H1 (cell line): Measurements from ENCODE around the gene NEUROD6. TPM values are rescaled to one million over a fixed set of nuclear protein-coding genes. Genes with fewer than 3 reads are reported as not detected.

Experiments used
- CTCF ChIA-PET: fragments of 300-600 bp; sonication (Branson Sonifier 250); formaldehyde crosslinking; loops from one replicate; lab custom pipeline; 2021; ENCODE audit not compliant: partially characterized antibody; lab: Charles Lee
- POLR2A ChIA-PET: fragments of 300-600 bp; sonication (Branson Sonifier 250); formaldehyde crosslinking; loops from one replicate; lab custom pipeline; 2021; ENCODE audit warnings: inconsistent platforms; ENCODE audit not compliant: partially characterized antibody; lab: Charles Lee
- DNase-seq, 2 experiments: peaks; one replicate each; pipeline versions ENCODE4 v3.0.0 to v3.0.0-alpha.2; 2010 to 2022; ENCODE audit warnings: low spot score in 2 of 2, low read depth in 1 of 2, mixed read lengths in 1 of 2
- FAIRE-seq: peaks from 2 replicates; lab custom pipeline; 2011; peaks lifted over from hg19 to GRCh38; lab: Jason Lieb, UNC
- H2AFZ ChIP-seq: 2 replicates; pipeline ENCODE4 v1.8.1; 2012; ENCODE audit warnings: low read length, inconsistent platforms
- H2AK5ac ChIP-seq: 2 replicates; pipeline ENCODE4 v1.6.1; 2013; ENCODE audit warnings: low read depth, low read length
- H2BK120ac ChIP-seq: replicated peaks from 2 replicates; pipeline ENCODE3; 2013; ENCODE audit warnings: low read depth, low read length, inconsistent platforms
- H2BK12ac ChIP-seq: 2 replicates; pipeline ENCODE4 v1.6.1; 2013; ENCODE audit warnings: low read depth, low read length
- H2BK15ac ChIP-seq: 2 replicates; pipeline ENCODE4 v1.6.1; 2013; ENCODE audit warnings: low read length
- H2BK20ac ChIP-seq: 2 replicates; pipeline ENCODE4 v1.6.1; 2013; ENCODE audit warnings: low read length
- H2BK5ac ChIP-seq: 2 replicates; pipeline ENCODE4 v1.6.1; 2013; ENCODE audit warnings: low read depth, low read length
- H3K14ac ChIP-seq: 2 replicates; pipeline ENCODE4 v1.6.1; 2013; ENCODE audit warnings: inconsistent platforms; ENCODE audit not compliant: insufficient read length
- H3K18ac ChIP-seq: 2 replicates; pipeline ENCODE4 v1.6.1; 2013; ENCODE audit warnings: low read length; ENCODE audit errors: extremely low read depth
- H3K23ac ChIP-seq: 2 replicates; pipeline ENCODE4 v1.6.1; 2013; ENCODE audit warnings: inconsistent platforms; ENCODE audit not compliant: insufficient read length
- H3K23me2 ChIP-seq: 2 replicates; pipeline ENCODE4 v1.6.1; 2013; ENCODE audit warnings: low read depth, low read length
- H3K27ac ChIP-seq: 2 replicates; pipeline ENCODE4 v1.6.1; 2011; ENCODE audit warnings: low read depth, low read length, inconsistent platforms
- H3K27me3 ChIP-seq, 4 experiments: replicated peaks in 1 of 4; 1 replicate in 1 of 4; 2 replicates in 3 of 4; pipeline versions ENCODE4 v1.6.1 to v1.8.1; 2011 to 2013; ENCODE audit warnings: low read length in 3 of 4, mild to moderate bottlenecking in 3 of 4, inconsistent platforms in 2 of 4, mixed read lengths in 2 of 4, moderate library complexity in 1 of 4; ENCODE audit not compliant: control insufficient read depth in 3 of 4, insufficient read depth in 3 of 4; ENCODE audit errors: extremely low read depth in 1 of 4
- H3K36me3 ChIP-seq, 4 experiments: 2 replicates each; pipeline versions ENCODE4 v1.6.1 to v1.8.1; 2011 to 2013; ENCODE audit warnings: mild to moderate bottlenecking in 4 of 4, low read length in 3 of 4, moderate library complexity in 2 of 4, control low read depth in 1 of 4, inconsistent platforms in 1 of 4; ENCODE audit not compliant: insufficient read depth in 4 of 4, control insufficient read depth in 2 of 4
- H3K4ac ChIP-seq: replicated peaks from 2 replicates; pipeline ENCODE3; 2013; ENCODE audit warnings: low read length, low read depth, mixed read lengths, inconsistent platforms; ENCODE audit not compliant: insufficient read length
- H3K4me1 ChIP-seq, 4 experiments: replicated peaks in 1 of 4; 1 replicate in 1 of 4; 2 replicates in 3 of 4; pipeline versions ENCODE4 v1.6.1 to v1.8.1; 2011 to 2013; ENCODE audit warnings: low read length in 3 of 4, inconsistent platforms in 2 of 4, mixed read lengths in 1 of 4; ENCODE audit not compliant: insufficient read depth in 4 of 4, control insufficient read depth in 3 of 4
- H3K4me2 ChIP-seq, 2 experiments: 2 replicates each; pipeline versions ENCODE4 v1.6.1 to v1.8.1; 2011 to 2013; ENCODE audit warnings: low read depth in 2 of 2, low read length in 2 of 2, control low read depth in 1 of 2, inconsistent platforms in 1 of 2, mild to moderate bottlenecking in 1 of 2; ENCODE audit not compliant: insufficient read depth in 1 of 2
- H3K4me3 ChIP-seq, 4 experiments: fragments of 200-600, 300-600 bp in 1 of 4; sonication (generic), shearing (Covaris generic), sonication (Bioruptor Twin) in 1 of 4; 2 replicates each; pipeline versions ENCODE4 v1.5.1 to v1.8.1; 2011 to 2016; ENCODE audit warnings: low read length in 4 of 4, low read depth in 3 of 4, control low read depth in 2 of 4, inconsistent platforms in 2 of 4, mild to moderate bottlenecking in 2 of 4, mixed read lengths in 1 of 4, moderate library complexity in 1 of 4; ENCODE audit not compliant: insufficient read depth in 2 of 4; ENCODE audit errors: extremely low read depth in 1 of 4
- H3K56ac ChIP-seq: replicated peaks from 2 replicates; pipeline ENCODE3; 2013; ENCODE audit warnings: low read depth, mild to moderate bottlenecking, mixed read lengths, low read length, inconsistent platforms; ENCODE audit not compliant: insufficient read length
- H3K79me1 ChIP-seq: 2 replicates; pipeline ENCODE4 v1.6.1; 2013; ENCODE audit warnings: low read depth, low read length, control low read depth
- H3K79me2 ChIP-seq, 2 experiments: 2 replicates each; pipeline versions ENCODE4 v1.6.1 to v1.8.1; 2012 to 2013; ENCODE audit warnings: low read length in 2 of 2, mild to moderate bottlenecking in 2 of 2, inconsistent platforms in 1 of 2; ENCODE audit not compliant: insufficient read depth in 2 of 2, control insufficient read depth in 1 of 2
- H3K9ac ChIP-seq, 4 experiments: replicated peaks in 1 of 4; 1 replicate in 1 of 4; 2 replicates in 3 of 4; pipeline versions ENCODE4 v1.6.1 to v1.8.1; 2011 to 2013; ENCODE audit warnings: low read depth in 3 of 4, low read length in 3 of 4, control low read depth in 2 of 4, mild to moderate bottlenecking in 2 of 4, moderate library complexity in 2 of 4, inconsistent platforms in 1 of 4; ENCODE audit errors: extremely low read depth in 1 of 4
- H3K9me3 ChIP-seq, 2 experiments: 2 replicates each; pipeline versions ENCODE4 v1.6.1 to v1.8.1; 2012 to 2013; ENCODE audit warnings: mild to moderate bottlenecking in 2 of 2, moderate library complexity in 2 of 2, control low read depth in 1 of 2, inconsistent platforms in 1 of 2, low read depth in 1 of 2, low read length in 1 of 2, mixed read lengths in 1 of 2; ENCODE audit not compliant: insufficient read depth in 2 of 2
- H4K20me1 ChIP-seq, 2 experiments: replicated peaks in 1 of 2; 2 replicates each; pipeline versions ENCODE3 to v1.8.1; 2011 to 2013; ENCODE audit warnings: inconsistent platforms in 2 of 2, low read length in 2 of 2, mild to moderate bottlenecking in 1 of 2; ENCODE audit not compliant: insufficient read depth in 2 of 2, control insufficient read depth in 1 of 2
- H4K5ac ChIP-seq: 2 replicates; pipeline ENCODE4 v1.6.1; 2013; ENCODE audit warnings: low read length, low read depth, mixed read lengths, inconsistent platforms; ENCODE audit not compliant: insufficient read length
- H4K8ac ChIP-seq: 2 replicates; pipeline ENCODE4 v1.8.0; 2013; ENCODE audit warnings: mild to moderate bottlenecking, moderate library complexity, low read length, inconsistent platforms; ENCODE audit not compliant: insufficient read depth; ENCODE audit errors: extremely low read depth
- H4K91ac ChIP-seq: replicated peaks from 2 replicates; pipeline ENCODE3; 2013; ENCODE audit warnings: low read length, mixed read lengths, inconsistent platforms; ENCODE audit not compliant: insufficient read length
- ASH2L ChIP-seq: fragments of 200-600, 300-600 bp; sonication (generic); IDR thresholded peaks from one replicate; pipeline ENCODE4 v1.7.1; 2017; ENCODE audit warnings: low read length
- ATF2 ChIP-seq: IDR thresholded peaks from 2 replicates; pipeline ENCODE4 v1.6.1; 2012; ENCODE audit warnings: low read length, inconsistent platforms
- BACH1 ChIP-seq: IDR thresholded peaks from 2 replicates; pipeline ENCODE4 v1.6.1; 2012; ENCODE audit warnings: low read length, improper control_type of control experiment
- CBX8 ChIP-seq: fragments of 300-800, 300-1000 bp; sonication (generic); IDR thresholded peaks from 2 replicates; pipeline ENCODE4 v1.7.1; 2016; ENCODE audit warnings: low read depth, low read length, borderline replicate concordance
- CHD1 ChIP-seq: IDR thresholded peaks from 2 replicates; pipeline ENCODE4 v1.6.1; 2012; ENCODE audit warnings: low read depth, low read length, improper control_type of control experiment
- EGR1 ChIP-seq: IDR thresholded peaks from 2 replicates; pipeline ENCODE4 v1.6.1; 2011; ENCODE audit warnings: low read depth, low read length, borderline replicate concordance
- GABPA ChIP-seq: IDR thresholded peaks from 2 replicates; pipeline ENCODE4 v1.6.1; 2011; ENCODE audit warnings: mild to moderate bottlenecking, low read length, moderate library complexity, borderline replicate concordance; ENCODE audit not compliant: insufficient read depth
- KDM4A ChIP-seq: IDR thresholded peaks from one replicate; pipeline ENCODE4 v1.7.1; 2012; ENCODE audit warnings: low read depth, mild to moderate bottlenecking, moderate library complexity, low read length, inconsistent platforms; ENCODE audit not compliant: severe bottlenecking
- POLR2A ChIP-seq, 2 experiments: IDR thresholded peaks; 1 replicate in 1 of 2; 2 replicates in 1 of 2; pipeline ENCODE4 v1.6.1; 2011; ENCODE audit warnings: low read depth in 2 of 2, low read length in 2 of 2, mild to moderate bottlenecking in 2 of 2; ENCODE audit errors: control extremely low read depth in 1 of 2
- RNF2 ChIP-seq: fragments of 200-900, 300-1000 bp; sonication (generic); IDR thresholded peaks from 2 replicates; pipeline ENCODE4 v1.7.1; 2016; ENCODE audit warnings: borderline replicate concordance, low read depth, mild to moderate bottlenecking, antibody characterized with exemption, low read length; ENCODE audit not compliant: poor library complexity, severe bottlenecking; ENCODE audit errors: missing control alignments
- SIRT6 ChIP-seq: IDR thresholded peaks from one replicate; pipeline ENCODE4 v1.7.1; 2012; ENCODE audit warnings: low read length, inconsistent platforms
- SP4 ChIP-seq: IDR thresholded peaks from 2 replicates; pipeline ENCODE4 v1.6.1; 2012; ENCODE audit warnings: low read length, inconsistent platforms
- WGBS, 2 experiments: shearing (Covaris generic) in 1 of 2; methylation state at CpG; one replicate each; pipeline versions ENCODE4 v1.1.6 to v1.1.7; 2013 to 2015; ENCODE audit warnings: low lambda C conversion rate in 2 of 2, mixed read lengths in 2 of 2, inconsistent platforms in 1 of 2, low coverage in 1 of 2, missing lambda C conversion rate in 1 of 2; ENCODE audit not compliant: insufficient replicate concordance in 2 of 2, insufficient coverage in 1 of 2, insufficient read length in 1 of 2; ENCODE audit errors: extremely low coverage in 1 of 2, missing lambda C conversion rate in 1 of 2; 5-methylcytosine and 5-hydroxymethylcytosine counted together
- polyA plus RNA-seq, 7 experiments: library from polyadenylated mRNA; depleted of rRNA in 3 of 7; stranded (reverse) in 5 of 7; unstranded in 2 of 7; fragments of >200 nt in 5 of 7; fragments of 200-250 nt in 2 of 7; gene quantifications; 1 replicate in 5 of 7; 2 replicates in 1 of 7; 4 replicates in 1 of 7; pipeline versions ENCODE4 v1.2.1 to v1.2.3, GENCODE V29; 2011 to 2013; ENCODE audit warnings: missing spikeins in 2 of 7, mixed read lengths in 2 of 7
- total RNA-seq: library from RNA; stranded (reverse); fragmentation: NEBNext Ultra II Directional; extraction: Animal tissue kit (Norgen Biotek cat#: 25700); gene quantifications from 2 replicates; pipeline ENCODE4 v1.2.1, GENCODE V29; 2021

NEUROD6 gene
- total and polyA plus RNA-seq, 2 of the 8 experiments (the other 6 are each of a cell fraction or from before 2014, with no cell fraction given), result not detected

DNA sequence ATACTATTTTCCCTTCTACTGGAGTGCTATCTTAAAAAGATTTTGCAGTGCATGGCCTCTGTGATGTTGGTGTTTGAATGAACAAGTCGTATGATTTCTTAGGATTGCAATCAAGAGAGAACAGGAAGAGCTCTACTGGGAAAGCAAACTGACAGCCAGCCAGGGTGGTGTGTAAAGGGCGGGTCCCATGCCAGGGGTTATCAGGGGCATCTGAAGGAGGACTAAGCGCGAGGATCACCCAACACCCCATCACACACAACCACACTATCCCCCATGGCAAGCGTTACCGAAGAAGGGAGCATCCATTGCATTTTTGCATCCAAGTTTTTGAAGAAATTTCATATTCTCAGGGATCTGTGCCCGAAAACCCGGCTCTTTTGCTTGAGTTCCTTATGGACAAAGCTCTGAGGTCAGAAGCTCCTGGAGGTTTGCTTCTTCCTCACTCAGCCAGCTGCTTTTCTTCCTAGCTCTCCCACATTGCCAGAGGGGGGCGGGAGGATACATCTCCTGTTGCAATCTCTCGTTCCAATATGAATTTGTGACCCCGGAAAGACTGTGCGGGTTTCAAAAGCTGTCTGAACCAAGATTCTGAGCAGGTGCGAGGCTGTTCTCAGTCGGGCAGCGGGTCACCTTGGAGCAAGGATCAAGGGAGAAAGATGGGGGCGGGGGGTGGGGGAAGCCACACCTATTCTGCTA is 5.2 kb downstream of the NEUROD6 start:
- Histone ChIP-seq H3K56ac (no peak overlapping the region), H3K79me1 (no peaks in the 10 kb centered on the region), H3K36me3 (no peaks in the 10 kb centered on the region), H2BK15ac (no peak overlapping the region), H3K23me2 (peaks cover 6% of the 10 kb centered on the region), H3K9me3 (no peaks in the 10 kb centered on the region), H3K14ac (no peak overlapping the region), H2AFZ (no peak overlapping the region), H3K27ac (no peak overlapping the region), H2BK20ac (no peak overlapping the region), H4K5ac (no peak overlapping the region), H2BK120ac (no peak overlapping the region), H3K79me2 (no peaks in the 10 kb centered on the region), H4K20me1 (no peaks in the 10 kb centered on the region), H3K27me3 (peaks cover 7 to 30% (median 18%) of the 10 kb centered on the region in 4 experiments; a peak in 6 of 7 replicates), H3K9ac (no peak overlapping the region), H2AK5ac (no peak overlapping the region), H4K8ac (no peak overlapping the region), H3K4ac (no peak overlapping the region), H3K4me2 (peak overlapping the region; percentile 44 to 89; a peak in 2 of 4 replicates), H3K23ac (no peak overlapping the region), H3K4me1 (no peaks in the 10 kb centered on the region), H3K4me3 (peak overlapping the region in 1 of 4 experiments; percentile 63; a peak in 1 of 8 replicates), H4K91ac (no peak overlapping the region), H2BK12ac (no peak overlapping the region), H2BK5ac (no peak overlapping the region), H3K18ac (no peak overlapping the region)
- FAIRE-seq, result no peak
- DNase-seq, result no peak
- POLR2A ChIA-PET, result no interaction called here
- CTCF ChIA-PET, result interaction anchor here (0.6 to 3.6 kb wide), 20 partner anchors 9 to 308 kb away, joined by 3 to 39 read pairs (median 4); no protein-coding TSS in a partner anchor
- WGBS, 2 experiments, result 78% methylated on average over 16 of the region's 16 CpGs; no CpG with 5 or more reads in 1 of the 2 experiments
- no peak for TF ChIP-seq CBX8
- no peak for TF ChIP-seq KDM4A
- no peak for TF ChIP-seq POLR2A (IDR thresholded peaks at IDR 0.05; ENCODE audit: control extremely low read depth in 1 of 2, low read depth in 2 of 2, low read length in 2 of 2)
- no peak for TF ChIP-seq BACH1
- no peak for TF ChIP-seq SP4
- no peak for TF ChIP-seq ATF2
- no peak for TF ChIP-seq SIRT6
- no peak for TF ChIP-seq EGR1
- no peak for TF ChIP-seq CHD1
- no peak for TF ChIP-seq ASH2L
- TF ChIP-seq GABPA, result no peak
- no peak for TF ChIP-seq RNF2
